Effector memory CD4-positive, alpha-beta T cell (primary cell): ENCODE measurements around the gene CDH22.
A peak's percentile ranks its signal among the peaks of the same experiment; 100 is the strongest.

Experiments used
- DNase-seq, 3 donors: peaks; one replicate each; pipeline ENCODE4 v3.0.0-alpha.2; 2020
- H3K27ac ChIP-seq: 2 replicates; pipeline ENCODE4 v1.7.0; 2013; ENCODE audit warnings: mild to moderate bottlenecking, low read length, moderate library complexity; ENCODE audit not compliant: insufficient read depth, poor library complexity, severe bottlenecking
- H3K27me3 ChIP-seq: replicated peaks from 2 replicates; pipeline ENCODE4 v1.7.0; 2013; ENCODE audit warnings: mild to moderate bottlenecking, low read length; ENCODE audit not compliant: insufficient read depth, control insufficient read depth, poor library complexity, severe bottlenecking
- H3K36me3 ChIP-seq: 2 replicates; pipeline ENCODE4 v1.7.0; 2013; ENCODE audit warnings: mild to moderate bottlenecking, low read length, moderate library complexity; ENCODE audit not compliant: control insufficient read depth, insufficient read depth
- H3K4me1 ChIP-seq: 2 replicates; pipeline ENCODE4 v1.7.0; 2013; ENCODE audit warnings: low read length, mild to moderate bottlenecking; ENCODE audit not compliant: control insufficient read depth, insufficient read depth, poor library complexity, severe bottlenecking
- H3K4me3 ChIP-seq: 2 replicates; pipeline ENCODE4 v1.7.0; 2013; ENCODE audit warnings: low read length, low read depth, mild to moderate bottlenecking; ENCODE audit not compliant: insufficient read depth, poor library complexity, severe bottlenecking
- H3K9me3 ChIP-seq: 2 replicates; pipeline ENCODE4 v1.7.0; 2013; ENCODE audit warnings: mild to moderate bottlenecking, low read length, moderate library complexity; ENCODE audit not compliant: control insufficient read depth

The CDH22 gene

GRCh38 chr20:46202766-46203509 lies 105.4 kb downstream of the CDH22 start:
- peaks cover 29% of the 10 kb centered on the region for H3K4me1 ChIP-seq
- H3K4me3 ChIP-seq = no peak overlapping the region
- H3K27me3 ChIP-seq = peaks cover 3% of the 10 kb centered on the region
- H3K27ac ChIP-seq = no peak overlapping the region
- no peaks in the 10 kb centered on the region for H3K9me3 ChIP-seq
- no peaks in the 10 kb centered on the region for H3K36me3 ChIP-seq
- DNase-seq = no peak

GRCh38 chr20:46200582-46201570 lies 107.4 kb downstream of the CDH22 start:
- Histone ChIP-seq H3K27me3 (peaks cover 3% of the 10 kb centered on the region), H3K4me3 (no peak overlapping the region)

GRCh38 chr20:46199198-46199597 lies 109.1 kb downstream of the CDH22 start:
- DNase-seq = peak in 1 of 3 donors; percentile 14
- peaks cover 3% of the 10 kb centered on the region for H3K27me3 ChIP-seq

More at GRCh38 chr20:46200582-46201570, 107.4 kb downstream of the CDH22 start:
- DNase-seq = no peak
- H3K4me1 ChIP-seq = peaks cover 21% of the 10 kb centered on the region
- H3K9me3 ChIP-seq = no peaks in the 10 kb centered on the region
- no peak overlapping the region for H3K27ac ChIP-seq
- H3K36me3 ChIP-seq = no peaks in the 10 kb centered on the region

GRCh38 chr20:46196990-46197389 lies 111.3 kb downstream of the CDH22 start:
- Histone ChIP-seq H3K4me1 (no peaks in the 10 kb centered on the region), H3K36me3 (no peaks in the 10 kb centered on the region), H3K27ac (no peak overlapping the region), H3K27me3 (peaks cover 3% of the 10 kb centered on the region), H3K9me3 (no peaks in the 10 kb centered on the region), H3K4me3 (no peak overlapping the region)
- no peak for DNase-seq

More at GRCh38 chr20:46199198-46199597, 109.1 kb downstream of the CDH22 start:
- H3K4me1 ChIP-seq = peaks cover 6% of the 10 kb centered on the region
- H3K9me3 ChIP-seq = no peaks in the 10 kb centered on the region
- no peak overlapping the region for H3K4me3 ChIP-seq
- H3K36me3 ChIP-seq = no peaks in the 10 kb centered on the region
- H3K27ac ChIP-seq = no peak overlapping the region

GRCh38 chr20:46195264-46196036 lies 112.8 kb downstream of the CDH22 start:
- DNase-seq = no peak
- Histone ChIP-seq H3K4me1 (no peaks in the 10 kb centered on the region), H3K36me3 (no peaks in the 10 kb centered on the region), H3K27ac (no peak overlapping the region), H3K27me3 (peaks cover 2% of the 10 kb centered on the region), H3K4me3 (no peak overlapping the region), H3K9me3 (no peaks in the 10 kb centered on the region)

- Histone ChIP-seq H3K4me3 (no peak overlapping the region), H3K9me3 (no peaks in the 10 kb centered on the region), H3K36me3 (no peaks in the 10 kb centered on the region), H3K27me3 (no peaks in the 10 kb centered on the region), H3K4me1 (no peaks in the 10 kb centered on the region), H3K27ac (no peak overlapping the region)
- DNase-seq = no peak
These were observed 113.9 kb downstream of the CDH22 start for GRCh38 chr20:46194409-46194808.

GRCh38 chr20:46192376-46192944 lies 115.8 kb downstream of the CDH22 start:
- no peaks in the 10 kb centered on the region for H3K36me3 ChIP-seq
- H3K27me3 ChIP-seq = no peaks in the 10 kb centered on the region
- H3K9me3 ChIP-seq = no peaks in the 10 kb centered on the region
- no peak overlapping the region for H3K27ac ChIP-seq
- DNase-seq = no peak
- no peak overlapping the region for H3K4me3 ChIP-seq
- no peaks in the 10 kb centered on the region for H3K4me1 ChIP-seq

DNA sequence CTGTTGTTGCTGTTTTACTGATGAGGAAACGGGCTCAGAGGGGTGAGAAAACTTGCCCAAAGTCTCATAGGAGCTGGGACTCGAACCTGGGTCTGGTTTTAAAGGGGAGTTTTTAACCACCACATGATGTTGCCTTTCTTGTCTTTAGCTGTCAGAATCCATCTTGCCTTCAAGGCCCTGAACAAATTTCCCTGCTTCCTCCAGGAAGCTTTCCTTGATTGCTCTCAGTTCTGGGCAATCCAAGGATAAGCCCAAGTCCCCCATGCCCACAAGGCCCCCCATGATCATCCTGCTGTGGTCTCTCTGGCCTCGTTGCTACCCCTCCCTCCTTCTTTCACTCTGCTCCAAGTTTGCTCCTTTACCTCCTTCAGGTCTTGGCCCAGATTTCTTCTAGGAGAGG lies 116.7 kb downstream of the CDH22 start:
- no peak overlapping the region for H3K27ac ChIP-seq
- no peaks in the 10 kb centered on the region for H3K36me3 ChIP-seq
- no peaks in the 10 kb centered on the region for H3K4me1 ChIP-seq
- no peaks in the 10 kb centered on the region for H3K27me3 ChIP-seq
- no peaks in the 10 kb centered on the region for H3K9me3 ChIP-seq
- no peak overlapping the region for H3K4me3 ChIP-seq
- DNase-seq = no peak

DNA sequence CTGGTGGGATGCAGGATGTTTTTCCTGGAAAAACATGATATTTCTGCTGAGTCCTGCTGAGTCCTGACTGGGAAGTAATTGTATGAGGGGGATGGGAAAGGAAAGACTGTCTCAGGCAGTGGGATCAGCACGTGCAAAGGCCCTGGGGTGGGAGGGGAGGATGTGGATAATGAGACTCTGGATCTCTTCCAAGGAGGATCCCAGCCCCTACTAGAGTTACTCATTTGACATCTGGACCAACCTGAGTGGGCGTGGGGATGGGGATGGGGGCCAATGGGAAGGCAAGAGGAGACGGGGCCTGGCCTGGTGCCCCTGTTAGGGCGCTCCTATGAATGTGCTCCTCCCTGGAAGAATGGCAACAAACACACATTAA lies 117.1 kb downstream of the CDH22 start:
- Histone ChIP-seq H3K27me3 (no peaks in the 10 kb centered on the region), H3K4me1 (no peaks in the 10 kb centered on the region), H3K36me3 (no peaks in the 10 kb centered on the region), H3K27ac (no peak overlapping the region), H3K4me3 (no peak overlapping the region), H3K9me3 (no peaks in the 10 kb centered on the region)
- no peak for DNase-seq
